ENCODE data around the gene GUCA1C. TPM values are rescaled to one million over a fixed set of nuclear protein-coding genes. Genes with fewer than 3 reads are reported as not detected.

GUCA1C gene
- total and polyA plus RNA-seq, 9 donors = not detected

DNA sequence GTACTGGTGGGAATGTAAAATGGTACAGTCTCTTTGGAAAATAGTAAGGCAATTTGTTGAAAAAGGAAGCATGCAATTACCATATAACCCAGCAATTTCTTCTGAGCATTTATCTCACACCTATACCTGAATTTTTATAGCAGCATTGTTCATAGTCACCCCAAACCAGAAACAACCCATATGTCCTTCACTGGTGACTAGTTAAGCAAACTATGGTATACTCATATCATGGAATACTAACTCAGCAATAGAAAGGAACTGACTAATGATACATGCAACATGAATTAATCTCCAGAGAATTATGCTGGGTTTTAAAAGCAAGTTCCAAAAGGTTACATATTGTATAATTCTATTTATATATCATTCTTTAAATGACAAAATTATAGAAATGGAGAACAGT lies 70.9 kb downstream of the GUCA1C start:
- DNase-seq = no peak
- H3K36me3 ChIP-seq (ENCODE audit: control insufficient read depth, insufficient read depth, low read length) = no peaks in the 10 kb centered on the region
- H3K9me3 ChIP-seq (replicated peaks; ENCODE audit: control insufficient read depth, low read depth, low read length) = no peaks in the 10 kb centered on the region
- no peak overlapping the region for H3K4me3 ChIP-seq (ENCODE audit: low read length)
- no peaks in the 10 kb centered on the region for H3K27me3 ChIP-seq (ENCODE audit: control insufficient read depth, insufficient read depth, low read length)
- no peaks in the 10 kb centered on the region for H3K4me1 ChIP-seq (ENCODE audit: control insufficient read depth, insufficient read depth, low read length)
- H3K27ac ChIP-seq (ENCODE audit: low read length) = no peak overlapping the region

DNA sequence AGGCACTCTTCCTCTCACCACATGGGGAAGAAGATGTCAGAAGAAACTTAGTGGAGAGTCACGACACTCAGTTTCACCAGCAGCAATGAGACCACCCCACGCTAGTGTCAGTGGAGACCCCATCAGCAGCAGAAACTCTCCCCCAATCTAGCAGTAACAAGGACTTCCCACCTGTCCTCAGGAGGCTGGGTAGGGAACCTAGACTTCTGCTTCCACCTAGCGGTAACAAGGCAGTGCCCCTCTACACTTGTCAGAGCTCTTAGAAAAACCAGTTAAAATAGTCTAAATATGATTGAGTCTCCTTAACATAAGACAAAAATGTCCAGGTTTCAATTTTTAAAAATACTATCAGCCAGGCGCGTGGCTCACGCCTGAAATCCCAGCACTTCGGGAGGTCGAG lies 73.8 kb downstream of the GUCA1C start:
- WGBS (ENCODE audit: insufficient coverage) = 72% methylated on average over 2 of the region's 8 CpGs
- Histone ChIP-seq H3K9me3 (replicated peaks; ENCODE audit: control insufficient read depth, low read depth, low read length) (no peaks in the 10 kb centered on the region), H3K4me1 (ENCODE audit: control insufficient read depth, insufficient read depth, low read length) (no peaks in the 10 kb centered on the region), H3K27ac (ENCODE audit: low read length) (no peak overlapping the region), H3K27me3 (ENCODE audit: control insufficient read depth, insufficient read depth, low read length) (no peaks in the 10 kb centered on the region), H3K4me3 (ENCODE audit: low read length) (no peak overlapping the region), H3K36me3 (ENCODE audit: control insufficient read depth, insufficient read depth, low read length) (no peaks in the 10 kb centered on the region)
- DNase-seq = no peak

DNA sequence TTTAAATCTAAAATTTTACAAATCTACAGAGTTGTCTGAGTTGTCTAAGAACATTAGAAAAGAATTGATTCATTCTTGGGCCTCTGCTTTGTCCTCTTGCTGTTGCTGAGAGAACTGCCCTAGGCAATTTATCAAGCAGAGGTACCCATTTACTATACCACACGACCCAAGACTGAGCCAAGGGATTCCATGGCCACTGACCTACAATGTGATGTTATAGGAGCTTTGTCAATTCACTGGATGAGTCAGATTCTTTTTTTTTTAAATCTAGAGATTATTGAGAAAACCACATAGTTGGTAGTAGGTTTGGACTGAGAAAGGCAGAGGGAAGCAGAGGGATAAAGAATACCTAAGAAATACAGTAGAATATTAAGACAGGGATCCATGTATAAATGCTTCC lies 75.8 kb downstream of the GUCA1C start:
- H3K36me3 ChIP-seq (ENCODE audit: control insufficient read depth, insufficient read depth, low read length) = no peaks in the 10 kb centered on the region
- no peak overlapping the region for H3K27ac ChIP-seq (ENCODE audit: low read length)
- no peaks in the 10 kb centered on the region for H3K9me3 ChIP-seq (replicated peaks; ENCODE audit: control insufficient read depth, low read depth, low read length)
- no peaks in the 10 kb centered on the region for H3K27me3 ChIP-seq (ENCODE audit: control insufficient read depth, insufficient read depth, low read length)
- WGBS (ENCODE audit: insufficient coverage) = no CpG with 5 or more reads among the region's 1 CpG
- no peak overlapping the region for H3K4me3 ChIP-seq (ENCODE audit: low read length)
- DNase-seq = no peak
- no peaks in the 10 kb centered on the region for H3K4me1 ChIP-seq (ENCODE audit: control insufficient read depth, insufficient read depth, low read length)

DNA sequence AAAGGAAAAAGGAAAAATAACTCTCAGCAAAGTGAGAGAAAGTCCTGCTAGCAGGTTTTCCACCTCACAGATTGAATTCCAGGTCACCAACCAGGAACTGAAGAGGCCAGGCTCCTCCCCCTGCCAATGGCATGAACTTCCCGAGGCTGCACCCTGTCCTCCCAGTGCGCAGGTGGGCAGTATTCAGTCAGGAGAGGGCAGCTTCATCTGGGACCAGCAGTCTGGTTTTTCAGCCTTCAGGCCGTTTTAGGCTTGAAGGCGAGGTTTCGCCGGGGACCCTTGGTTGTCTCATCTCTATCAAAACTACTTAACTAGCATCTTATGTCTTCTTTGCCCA lies 89.9 kb downstream of the GUCA1C start:
- Histone ChIP-seq H3K4me3 (ENCODE audit: low read length) (no peak overlapping the region), H3K27me3 (ENCODE audit: control insufficient read depth, insufficient read depth, low read length) (no peaks in the 10 kb centered on the region), H3K9me3 (replicated peaks; ENCODE audit: control insufficient read depth, low read depth, low read length) (no peaks in the 10 kb centered on the region), H3K36me3 (ENCODE audit: control insufficient read depth, insufficient read depth, low read length) (no peaks in the 10 kb centered on the region), H3K4me1 (ENCODE audit: control insufficient read depth, insufficient read depth, low read length) (no peaks in the 10 kb centered on the region), H3K27ac (ENCODE audit: low read length) (no peak overlapping the region)
- WGBS (ENCODE audit: insufficient coverage) = 84% methylated on average over 6 of the region's 6 CpGs
- DNase-seq = no peak

DNA sequence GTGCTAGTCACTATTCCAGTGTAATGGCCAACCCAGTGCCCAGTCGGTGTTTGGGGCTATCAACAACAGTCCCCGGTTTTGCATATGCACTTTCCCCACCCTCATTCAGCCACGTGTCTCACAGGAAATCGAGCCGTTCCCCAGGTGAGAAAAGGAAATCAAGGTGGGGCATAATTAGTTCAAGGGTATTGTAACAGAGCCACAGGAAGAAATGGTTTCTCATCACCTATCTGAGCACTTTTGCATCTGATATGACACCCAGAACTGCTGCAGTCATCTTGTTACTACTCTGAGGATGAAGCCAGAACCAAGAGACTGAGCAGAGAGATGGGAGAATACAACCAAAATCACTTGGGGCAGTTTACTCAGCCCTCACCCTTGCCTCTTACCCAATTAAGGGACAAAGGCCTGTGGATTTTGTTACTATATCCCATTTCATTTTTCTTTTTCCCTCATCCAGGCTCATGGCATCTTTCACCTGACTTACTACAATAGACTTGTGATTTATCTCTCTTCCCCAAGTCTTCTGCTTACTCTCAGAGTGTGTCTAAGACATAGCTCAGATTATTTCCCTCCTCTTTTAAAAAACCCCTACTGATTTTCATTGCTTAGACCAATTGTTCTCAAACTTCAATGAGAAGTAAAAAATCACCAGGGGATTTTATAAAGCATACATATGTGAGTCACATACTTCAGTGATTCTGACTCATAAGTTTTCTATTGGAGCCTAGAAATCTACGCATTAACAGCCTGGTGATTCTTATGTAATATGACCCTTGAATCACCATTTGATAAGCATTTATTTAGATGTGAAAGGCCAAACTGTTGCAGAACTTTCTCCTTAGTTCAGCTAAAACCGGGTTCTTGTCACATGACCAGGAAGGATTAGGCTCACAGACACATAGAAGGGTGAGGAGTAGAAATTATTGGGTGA lies 90.5 kb downstream of the GUCA1C start:
- 50% methylated on average over 1 of the region's 7 CpGs for WGBS (ENCODE audit: insufficient coverage)
- DNase-seq = no peak
- Histone ChIP-seq H3K9me3 (replicated peaks; ENCODE audit: control insufficient read depth, low read depth, low read length) (no peaks in the 10 kb centered on the region), H3K4me1 (ENCODE audit: control insufficient read depth, insufficient read depth, low read length) (no peaks in the 10 kb centered on the region), H3K4me3 (ENCODE audit: low read length) (no peak overlapping the region), H3K27ac (ENCODE audit: low read length) (no peak overlapping the region), H3K36me3 (ENCODE audit: control insufficient read depth, insufficient read depth, low read length) (no peaks in the 10 kb centered on the region), H3K27me3 (ENCODE audit: control insufficient read depth, insufficient read depth, low read length) (no peaks in the 10 kb centered on the region)

DNA sequence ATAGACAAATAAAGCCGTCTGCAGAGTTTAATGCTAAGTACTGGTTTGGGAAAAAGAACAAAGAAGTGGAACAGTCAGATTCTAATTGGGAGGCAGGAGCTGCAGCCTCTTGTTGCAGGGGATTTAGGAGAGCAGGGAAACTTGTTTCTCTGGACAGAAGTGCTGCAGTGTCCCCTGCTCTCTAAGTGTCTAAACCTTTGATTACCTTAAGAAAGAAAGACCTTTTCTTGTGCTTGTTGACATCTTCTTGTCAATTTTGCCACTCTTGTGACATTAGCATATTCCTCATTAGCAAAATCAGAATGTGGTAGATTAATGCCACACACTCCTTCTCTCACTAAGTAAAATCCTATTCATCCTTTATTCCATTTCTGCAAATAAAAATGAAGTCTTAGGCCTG lies 92.3 kb downstream of the GUCA1C start:
- Histone ChIP-seq H3K9me3 (replicated peaks; ENCODE audit: control insufficient read depth, low read depth, low read length) (no peaks in the 10 kb centered on the region), H3K4me3 (ENCODE audit: low read length) (no peak overlapping the region), H3K27ac (ENCODE audit: low read length) (no peak overlapping the region), H3K36me3 (ENCODE audit: control insufficient read depth, insufficient read depth, low read length) (no peaks in the 10 kb centered on the region), H3K27me3 (ENCODE audit: control insufficient read depth, insufficient read depth, low read length) (no peaks in the 10 kb centered on the region), H3K4me1 (ENCODE audit: control insufficient read depth, insufficient read depth, low read length) (no peaks in the 10 kb centered on the region)
- DNase-seq = no peak
- no CpG with 5 or more reads among the region's 1 CpG for WGBS (ENCODE audit: insufficient coverage)

Other genes starting within 250 kb of the GUCA1C start
- gene RETNLB, start 196.5 kb downstream of the GUCA1C start, total RNA-seq = not detected
- gene RETNLB, start 196.5 kb downstream of the GUCA1C start, polyA plus RNA-seq (ENCODE audit: insufficient read depth in 1 of 8, insufficient read length in 8 of 8, low replicate concordance in 1 of 8) = under 1 TPM in 1 of 8 donors, not detected in 7; 0.50 TPM
- gene TRAT1, start 131.1 kb downstream of the GUCA1C start, total RNA-seq = 0.09 TPM
- under 1 TPM in 4 of 8 donors, not detected in 4; 0.07 to 0.20 (median 0.14) TPM for gene TRAT1, start 131.1 kb downstream of the GUCA1C start, polyA plus RNA-seq (ENCODE audit: insufficient read depth in 1 of 8, insufficient read length in 8 of 8, low replicate concordance in 1 of 8)
- gene MORC1, start 164.3 kb upstream of the GUCA1C start, total RNA-seq = not detected
- not detected for gene MORC1, start 164.3 kb upstream of the GUCA1C start, polyA plus RNA-seq (ENCODE audit: insufficient read depth in 1 of 8, insufficient read length in 8 of 8, low replicate concordance in 1 of 8)
- gene C3orf85, start 182.8 kb upstream of the GUCA1C start, total RNA-seq = not detected
- 1 to 10 TPM in 2 of 8 donors, not detected in 6; 1.3 to 3.8 TPM for gene C3orf85, start 182.8 kb upstream of the GUCA1C start, polyA plus RNA-seq (ENCODE audit: insufficient read depth in 1 of 8, insufficient read length in 8 of 8, low replicate concordance in 1 of 8)

Measured in muscle of leg (tissue), 11 donors.